Naive thymus-derived CD4-positive, alpha-beta T cell (primary cell): Measurements from ENCODE around the gene HOXB8. TPM values are rescaled to one million over a fixed set of nuclear protein-coding genes. Genes with fewer than 3 reads are reported as not detected.

Source experiments
- ATAC-seq: fragments of 150-1000 bp; cut with Tn5 transposase; 2 replicates; pipeline ENCODE4 v1.10.0; 2021; ENCODE audit warnings: mild to moderate bottlenecking, moderate library complexity
- CTCF ChIA-PET: fragments of 350-600 bp; sonication (Branson Sonifier 250); formaldehyde crosslinking; loops from one replicate; lab custom pipeline; 2021; ENCODE audit warnings: antibody characterized with exemption; lab: Charles Lee
- POLR2A ChIA-PET: fragments of 350-600 bp; sonication (Branson Sonifier 250); formaldehyde crosslinking; loops from one replicate; lab custom pipeline; 2021; ENCODE audit warnings: antibody characterized with exemption, inconsistent platforms; lab: Charles Lee
- DNase-seq, 9 donors: peaks; one replicate each; pipeline versions ENCODE4 v3.0.0 to v3.0.0-alpha.2; 2020 to 2022; ENCODE audit warnings: mixed read lengths in 1 of 9
- H3K27ac ChIP-seq: one replicate; pipeline ENCODE4 v1.7.0; 2013; ENCODE audit warnings: mild to moderate bottlenecking, low read depth, low read length, moderate library complexity
- H3K27me3 ChIP-seq, 2 donors: one replicate each; pipeline ENCODE4 v1.7.0; 2013; ENCODE audit warnings: low read length in 2 of 2, mild to moderate bottlenecking in 2 of 2, moderate library complexity in 2 of 2; ENCODE audit not compliant: control insufficient read depth in 2 of 2, insufficient read depth in 2 of 2
- H3K36me3 ChIP-seq, 3 experiments: 1 replicate in 2 of 3; 2 replicates in 1 of 3; pipeline ENCODE4 v1.7.0; 2013; ENCODE audit warnings: low read length in 3 of 3, mild to moderate bottlenecking in 3 of 3, moderate library complexity in 1 of 3; ENCODE audit not compliant: insufficient read depth in 3 of 3, control insufficient read depth in 2 of 3
- H3K4me1 ChIP-seq, 2 donors: one replicate each; pipeline ENCODE4 v1.7.0; 2013; ENCODE audit warnings: low read length in 2 of 2, mild to moderate bottlenecking in 2 of 2, moderate library complexity in 1 of 2; ENCODE audit not compliant: control insufficient read depth in 2 of 2, insufficient read depth in 2 of 2
- H3K4me3 ChIP-seq: 2 replicates; pipeline ENCODE4 v1.7.0; 2013; ENCODE audit warnings: mild to moderate bottlenecking, low read length
- H3K9me3 ChIP-seq, 3 experiments: 1 replicate in 2 of 3; 2 replicates in 1 of 3; pipeline ENCODE4 v1.7.0; 2013; ENCODE audit warnings: low read length in 3 of 3; ENCODE audit not compliant: control insufficient read depth in 2 of 3
- H3K27ac Mint-ChIP-seq, 9 donors: one replicate each; pipeline ENCODE4 v1.8.0; 2020 to 2022; ENCODE audit warnings: mixed read lengths in 9 of 9, mild to moderate bottlenecking in 8 of 9, moderate library complexity in 5 of 9, inconsistent platforms in 2 of 9
- H3K27me3 Mint-ChIP-seq, 5 donors: one replicate each; pipeline ENCODE4 v1.8.0; 2021 to 2022; ENCODE audit warnings: mixed read lengths in 5 of 5, mild to moderate bottlenecking in 1 of 5
- H3K36me3 Mint-ChIP-seq, 5 donors: one replicate each; pipeline ENCODE4 v1.8.0; 2020 to 2022; ENCODE audit warnings: mixed read lengths in 5 of 5, mild to moderate bottlenecking in 3 of 5, inconsistent platforms in 1 of 5
- H3K4me1 Mint-ChIP-seq, 7 donors: one replicate each; pipeline ENCODE4 v1.8.0; 2020 to 2022; ENCODE audit warnings: mixed read lengths in 7 of 7, mild to moderate bottlenecking in 3 of 7, inconsistent platforms in 1 of 7
- H3K4me3 Mint-ChIP-seq, 10 donors: one replicate each; pipeline ENCODE4 v1.8.0; 2020 to 2022; ENCODE audit warnings: mild to moderate bottlenecking in 10 of 10, mixed read lengths in 10 of 10, moderate library complexity in 6 of 10, inconsistent platforms in 2 of 10
- H3K9me3 Mint-ChIP-seq, 11 donors: one replicate each; pipeline ENCODE4 v1.8.0; 2020 to 2022; ENCODE audit warnings: mixed read lengths in 11 of 11, mild to moderate bottlenecking in 4 of 11, inconsistent platforms in 1 of 11, moderate library complexity in 1 of 11
- intact Hi-C, 2 donors: fragments of 100-400 bp; cut with micrococcal nuclease; formaldehyde crosslinking; loops; one replicate each; pipeline ENCODE4 v1.15.1; 2023
- polyA plus RNA-seq, 2 donors: library from polyadenylated mRNA; unstranded; fragments of 300-500 nt; fragmentation: Illumina TruSeq; gene quantifications; one replicate each; pipeline ENCODE4 v1.2.3, GENCODE V29; 2021
- total RNA-seq, 6 experiments: library from RNA in 5 of 6; stranded (reverse) in 5 of 6; gene quantifications; 1 replicate in 5 of 6; 2 replicates in 1 of 6; pipeline ENCODE4 v1.2.3 and lab custom pipeline; 2021 to 2026

HOXB8 gene
- total and polyA plus RNA-seq, 7 experiments from 2014 or later: not detected

DNA sequence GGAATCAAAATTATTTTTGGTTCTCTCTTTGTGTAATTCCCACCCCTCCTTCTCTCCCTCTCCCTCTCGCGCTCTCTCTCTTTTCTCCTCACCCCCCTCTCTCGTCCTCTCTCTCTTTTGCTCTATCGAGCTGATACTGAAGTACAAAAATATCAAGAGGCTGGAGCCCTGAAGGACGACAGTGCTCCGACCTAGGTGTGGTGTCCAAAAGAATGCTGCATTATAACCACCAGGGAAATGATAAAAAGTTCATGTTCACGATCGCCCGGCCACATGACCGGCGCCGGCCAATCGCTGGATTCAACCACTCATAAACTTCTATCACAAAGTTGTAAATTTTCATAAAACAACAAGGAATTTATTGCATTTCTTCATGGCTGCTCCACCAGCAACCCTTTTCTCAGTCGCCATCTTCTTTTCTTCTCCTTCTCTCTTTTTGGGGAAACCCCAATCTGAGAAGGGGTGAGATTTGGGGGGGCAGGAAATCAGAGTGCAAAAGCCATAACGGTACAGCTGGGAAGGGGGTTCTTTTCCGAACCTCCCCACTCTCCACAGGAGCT lies 10.2 kb downstream of the HOXB8 start, which contains the start of gene HOXB6:
HOXB6 (minus strand) TSS at position 217 of the 560 bp plus-strand sequence. CDS start 6,836 bp downstream, outside the sequence.
- peaks cover 0 to 1% (median 0%) of the 10 kb centered on the region in 11 donors for H3K9me3 Mint-ChIP-seq
- H3K36me3 ChIP-seq: no peaks in the 10 kb centered on the region
- DNase-seq (no peak), ATAC-seq (no peak)
- H3K4me1 Mint-ChIP-seq: peaks cover 0 to 24% (median 8%) of the 10 kb centered on the region in 7 donors
- ChIA-PET CTCF (interaction anchor here (0.5 to 0.7 kb wide), 5 partner anchors 13 to 1395 kb away, joined by 3 read pairs; no protein-coding TSS in a partner anchor), POLR2A (no interaction called here)
- H3K4me1 ChIP-seq: no peaks in the 10 kb centered on the region
- H3K4me3 ChIP-seq: no peak within 1 kb of the TSS
- H3K27ac ChIP-seq: no peak within 1 kb of the TSS
- intact Hi-C loops: no loop called here
- peak within 1 kb of the TSS in 6 of 10 donors; percentile 6 to 45 (median 34) for H3K4me3 Mint-ChIP-seq
- no peaks in the 10 kb centered on the region for H3K36me3 Mint-ChIP-seq
- no peaks in the 10 kb centered on the region for H3K9me3 ChIP-seq
- H3K27ac Mint-ChIP-seq: no peak within 1 kb of the TSS
- H3K27me3 ChIP-seq: peaks cover 16 to 36% of the 10 kb centered on the region in 2 donors
- H3K27me3 Mint-ChIP-seq: peaks cover 81 to 91% (median 83%) of the 10 kb centered on the region in 5 donors

DNA sequence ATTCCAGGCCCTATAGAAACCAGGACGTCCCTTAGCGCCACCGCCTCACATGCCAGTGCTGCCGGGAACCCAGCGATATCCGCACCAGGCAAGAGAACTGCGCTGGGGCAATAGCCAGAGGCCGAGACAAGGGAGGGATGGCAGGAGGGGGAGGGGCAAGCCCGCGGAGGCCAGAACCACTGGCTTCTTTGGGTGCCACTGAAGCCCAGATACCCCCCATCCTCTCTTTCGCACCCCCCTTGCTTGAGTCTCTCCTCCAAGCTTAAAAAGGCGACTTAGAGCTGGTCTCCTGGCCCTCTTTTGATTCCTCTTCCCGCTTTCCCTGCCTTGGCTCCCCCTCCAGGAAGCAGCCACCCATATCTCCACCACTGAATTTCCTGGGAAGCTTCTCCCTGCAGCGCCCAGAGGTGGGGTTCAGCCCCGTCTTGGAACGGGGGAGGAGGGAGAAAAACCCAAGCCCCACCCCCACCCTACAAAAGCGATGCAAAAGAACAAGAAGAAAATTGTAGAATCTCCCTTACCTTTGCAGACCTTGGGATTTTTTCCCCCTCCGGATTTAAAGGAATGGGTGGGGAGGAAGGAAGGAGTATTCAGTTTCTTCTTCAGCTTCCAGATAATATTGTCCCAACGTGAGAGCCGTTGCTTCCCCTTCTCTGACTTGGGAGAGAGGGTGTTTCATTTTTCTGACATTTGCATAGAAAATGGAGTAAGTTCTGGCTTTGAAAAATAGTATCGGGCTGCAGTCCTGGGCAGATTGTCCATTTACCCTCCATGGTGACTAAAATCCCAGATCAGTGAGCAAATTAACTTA lies 10.9 kb downstream of the HOXB8 start:
- ATAC-seq (no peak), DNase-seq (no peak)
- intact Hi-C loops: no loop called here
- Histone ChIP-seq H3K27ac (no peak overlapping the region), H3K27me3 (peaks cover 21 to 31% of the 10 kb centered on the region in 2 donors), H3K36me3 (no peaks in the 10 kb centered on the region), H3K4me1 (no peaks in the 10 kb centered on the region), H3K4me3 (no peak overlapping the region), H3K9me3 (no peaks in the 10 kb centered on the region)
- H3K36me3 Mint-ChIP-seq: no peaks in the 10 kb centered on the region
- CTCF ChIA-PET: interaction anchor here (0.7 kb wide), 1 partner anchor 845 kb away, joined by 3 read pairs; no protein-coding TSS in a partner anchor
- H3K27ac Mint-ChIP-seq: no peak overlapping the region
- H3K4me1 Mint-ChIP-seq: peaks cover 0 to 22% (median 8%) of the 10 kb centered on the region in 7 donors
- H3K9me3 Mint-ChIP-seq: peaks cover 0 to 1% (median 0%) of the 10 kb centered on the region in 11 donors
- H3K4me3 Mint-ChIP-seq: peak overlapping the region in 3 of 10 donors; percentile 6 to 45 (median 16)
- H3K27me3 Mint-ChIP-seq: peaks cover 82 to 91% (median 88%) of the 10 kb centered on the region in 5 donors
- POLR2A ChIA-PET: no interaction called here

DNA sequence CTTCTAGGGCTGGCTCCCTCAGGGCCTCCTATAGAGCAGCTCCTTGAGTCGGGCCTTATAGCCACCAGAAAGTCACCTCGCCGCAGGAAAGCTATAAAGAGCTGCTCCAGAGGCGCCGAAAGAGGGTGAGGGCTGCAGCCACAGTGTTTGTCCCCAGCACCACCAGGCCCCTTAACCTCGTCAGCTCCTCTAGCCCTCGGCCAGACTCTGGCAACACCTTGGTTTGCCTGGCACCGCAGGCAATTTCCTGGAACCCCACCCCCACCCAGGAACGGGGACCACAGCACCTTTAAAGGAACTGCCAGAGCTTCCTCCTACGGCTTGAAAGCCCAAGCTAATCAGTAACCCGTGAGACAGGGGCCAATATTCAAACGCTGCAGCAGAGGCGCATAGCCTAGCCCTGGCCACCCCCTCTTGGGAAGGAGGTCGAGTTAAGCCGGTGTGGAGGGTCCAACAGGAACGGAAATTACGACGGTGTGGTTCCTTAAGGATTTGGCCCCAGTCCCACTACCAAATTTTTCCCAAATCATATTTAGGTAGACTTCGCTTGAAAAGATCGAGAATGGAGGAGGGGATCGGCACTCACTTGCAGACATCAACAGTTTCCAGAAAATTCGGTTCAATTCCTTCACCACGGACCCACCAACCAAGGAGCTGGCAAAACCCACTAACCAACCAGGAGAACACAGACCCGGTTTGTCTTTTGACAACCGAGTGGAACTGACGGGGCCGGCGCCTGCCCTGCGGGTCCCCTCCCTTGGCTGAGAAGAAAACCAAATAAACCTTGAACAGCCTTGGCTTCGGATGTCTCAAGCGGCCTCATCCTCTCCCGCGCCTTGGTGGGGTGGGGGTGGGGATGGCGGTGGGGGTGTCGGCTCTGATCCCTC lies 13.3 kb downstream of the HOXB8 start:
- Histone ChIP-seq H3K36me3 (no peaks in the 10 kb centered on the region), H3K4me1 (peaks cover 17 to 19% of the 10 kb centered on the region in 2 donors), H3K9me3 (no peaks in the 10 kb centered on the region), H3K27ac (no peak overlapping the region), H3K27me3 (peaks cover 27 to 52% of the 10 kb centered on the region in 2 donors), H3K4me3 (no peak overlapping the region)
- intact Hi-C loops: no loop called here
- H3K9me3 Mint-ChIP-seq: peaks cover 0 to 1% (median 0%) of the 10 kb centered on the region in 11 donors
- no peak overlapping the region for H3K27ac Mint-ChIP-seq
- H3K4me1 Mint-ChIP-seq: peaks cover 16 to 40% (median 25%) of the 10 kb centered on the region in 7 donors
- ChIA-PET POLR2A (interaction anchor here (0.6 kb wide), 2 partner anchors 267 to 528 kb away, joined by 3 to 4 read pairs; no protein-coding TSS in a partner anchor), CTCF (interaction anchor here (0.8 to 1.9 kb wide), 5 partner anchors 8 to 270 kb away, joined by 3 to 7 read pairs (median 4); no protein-coding TSS in a partner anchor)
- ATAC-seq: no peak
- H3K4me3 Mint-ChIP-seq: peak overlapping the region in 1 of 10 donors; percentile 49
- H3K36me3 Mint-ChIP-seq: no peaks in the 10 kb centered on the region
- no peak for DNase-seq
- peaks cover 88 to 92% (median 92%) of the 10 kb centered on the region in 5 donors for H3K27me3 Mint-ChIP-seq

DNA sequence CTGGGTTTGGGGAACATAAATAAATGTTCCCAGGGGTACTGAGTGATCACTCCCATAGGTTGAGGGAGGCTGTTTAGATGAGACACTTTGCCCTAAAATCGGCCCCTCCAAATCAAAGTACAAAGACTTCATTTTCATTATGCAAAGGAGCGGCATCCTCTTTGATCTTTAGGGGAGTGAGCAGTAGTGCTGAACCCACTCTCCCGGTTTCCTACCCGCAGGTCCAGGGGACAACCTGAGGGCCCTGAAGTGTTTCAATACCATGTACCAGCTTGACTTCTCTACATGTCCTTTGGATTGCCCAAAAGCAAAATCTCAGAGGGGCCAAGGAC lies 13.9 kb downstream of the HOXB8 start:
- Histone ChIP-seq H3K4me3 (no peak overlapping the region), H3K27me3 (peaks cover 27 to 57% of the 10 kb centered on the region in 2 donors), H3K9me3 (no peaks in the 10 kb centered on the region), H3K27ac (no peak overlapping the region), H3K4me1 (peaks cover 23 to 25% of the 10 kb centered on the region in 2 donors), H3K36me3 (no peaks in the 10 kb centered on the region)
- H3K27me3 Mint-ChIP-seq: peaks cover 89 to 93% (median 92%) of the 10 kb centered on the region in 5 donors
- ChIA-PET CTCF (interaction anchor here (0.8 to 1.9 kb wide), 6 partner anchors 9 to 365 kb away, joined by 3 to 7 read pairs (median 4); no protein-coding TSS in a partner anchor), POLR2A (interaction anchor here (0.6 kb wide), 1 partner anchor 528 kb away, joined by 3 read pairs; no protein-coding TSS in a partner anchor)
- no peak overlapping the region for H3K27ac Mint-ChIP-seq
- no peak overlapping the region for H3K4me3 Mint-ChIP-seq
- intact Hi-C loops: no loop called here
- peaks cover 0 to 1% (median 0%) of the 10 kb centered on the region in 11 donors for H3K9me3 Mint-ChIP-seq
- H3K36me3 Mint-ChIP-seq: peaks cover 0 to 3% (median 0%) of the 10 kb centered on the region in 5 donors
- peaks cover 22 to 46% (median 31%) of the 10 kb centered on the region in 7 donors for H3K4me1 Mint-ChIP-seq
- no peak for ATAC-seq
- DNase-seq: no peak

DNA sequence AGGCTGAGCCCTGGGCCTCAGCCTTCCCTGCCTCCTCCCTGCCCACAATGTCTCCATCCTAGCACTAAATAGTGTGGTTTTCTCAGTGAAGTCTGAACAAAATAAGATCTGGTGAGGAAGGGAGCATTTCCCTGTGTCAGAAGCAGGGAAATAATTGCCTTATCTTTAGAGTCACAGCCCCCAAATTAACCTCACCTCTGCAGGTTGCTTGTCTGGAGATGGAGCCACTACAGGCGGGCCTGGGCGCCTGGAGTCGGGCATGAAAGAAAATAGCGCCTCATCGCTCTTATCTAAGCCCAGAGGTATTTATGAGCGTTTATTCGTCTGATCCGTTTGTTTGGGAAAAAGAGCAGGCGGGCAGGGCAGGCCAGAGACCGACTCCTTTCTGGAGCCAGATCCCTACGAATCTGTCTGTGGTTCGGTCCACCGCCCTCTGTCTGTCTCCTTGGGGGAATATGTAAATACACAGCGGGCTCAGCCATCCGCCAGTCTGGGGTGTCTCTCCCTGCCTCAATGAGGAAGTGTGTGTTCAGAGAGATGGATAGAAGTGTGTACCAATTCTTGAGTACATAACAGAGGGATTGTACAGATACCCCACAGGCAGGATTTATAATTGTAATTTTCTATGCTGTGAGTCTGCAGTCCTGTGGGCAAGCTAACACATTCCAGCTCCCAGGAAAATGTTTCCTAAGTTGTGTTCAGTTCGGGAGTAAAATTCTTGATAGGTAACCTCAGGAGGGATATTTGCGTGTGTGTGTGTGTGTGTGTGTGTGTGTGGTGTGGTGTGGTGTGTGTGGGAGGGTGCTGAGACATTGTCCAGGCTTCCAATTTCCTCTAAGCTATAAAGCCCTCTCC lies 14.6 kb downstream of the HOXB8 start:
- peaks cover 0 to 1% (median 0%) of the 10 kb centered on the region in 11 donors for H3K9me3 Mint-ChIP-seq
- Histone ChIP-seq H3K4me3 (no peak overlapping the region), H3K4me1 (peaks cover 25 to 26% of the 10 kb centered on the region in 2 donors), H3K36me3 (no peaks in the 10 kb centered on the region), H3K27ac (no peak overlapping the region), H3K9me3 (no peaks in the 10 kb centered on the region), H3K27me3 (peaks cover 27 to 57% of the 10 kb centered on the region in 2 donors)
- H3K36me3 Mint-ChIP-seq: peaks cover 0 to 3% (median 0%) of the 10 kb centered on the region in 5 donors
- intact Hi-C loops: no loop called here
- DNase-seq (no peak), ATAC-seq (no peak)
- no peak overlapping the region for H3K4me3 Mint-ChIP-seq
- POLR2A ChIA-PET: interaction anchor here (0.6 kb wide), 1 partner anchor 527 kb away, joined by 3 read pairs; no protein-coding TSS in a partner anchor
- peaks cover 91 to 95% (median 93%) of the 10 kb centered on the region in 5 donors for H3K27me3 Mint-ChIP-seq
- H3K4me1 Mint-ChIP-seq: peaks cover 24 to 47% (median 38%) of the 10 kb centered on the region in 7 donors
- CTCF ChIA-PET: interaction anchor here (0.7 to 1.9 kb wide), 5 partner anchors 9 to 365 kb away, joined by 3 to 7 read pairs (median 4); no protein-coding TSS in a partner anchor
- H3K27ac Mint-ChIP-seq: no peak overlapping the region
